HG02588 (cell line): ENCODE data around the gene CD47.
A peak's percentile ranks its signal among the peaks of the same experiment; 100 is the strongest.

ENCODE experiments used
- ATAC-seq: cut with Tn5 transposase; IDR thresholded peaks from one replicate; pipeline ENCODE4 v1.9.1; 2021; ENCODE audit warnings: mild to moderate bottlenecking, moderate library complexity; ENCODE audit not compliant: unreplicated experiment

CD47 gene

GRCh38 chr3:108117241-108117775, 26.5 kb upstream of the CD47 start:
- no peak for ATAC-seq

- ATAC-seq = no peak
Measured at GRCh38 chr3:108114423-108115065, 23.7 kb upstream of the CD47 start.

- no peak for ATAC-seq
Measured at GRCh38 chr3:108113975-108114374, 23.1 kb upstream of the CD47 start.

GRCh38 chr3:108110934-108111333, 20.1 kb upstream of the CD47 start:
- no peak for ATAC-seq

GRCh38 chr3:108108416-108108815, 17.6 kb upstream of the CD47 start:
- ATAC-seq = no peak

- no peak for ATAC-seq
Measured at GRCh38 chr3:108106449-108106848, 15.6 kb upstream of the CD47 start.

- ATAC-seq = no peak
Measured at GRCh38 chr3:108106031-108106430, 15.2 kb upstream of the CD47 start.

- no peak for ATAC-seq
Measured at GRCh38 chr3:108103886-108104797, 13.3 kb upstream of the CD47 start.

- no peak for ATAC-seq
Measured at GRCh38 chr3:108103040-108103751, 12.4 kb upstream of the CD47 start.

GRCh38 chr3:108102420-108103039, 11.7 kb upstream of the CD47 start:
- no peak for ATAC-seq

GRCh38 chr3:108100906-108101660, 10.3 kb upstream of the CD47 start:
- peak; percentile 93 for ATAC-seq

GRCh38 chr3:108099679-108100428, 9.0 kb upstream of the CD47 start:
- peak; percentile 20 for ATAC-seq

GRCh38 chr3:108099244-108099643, 8.4 kb upstream of the CD47 start:
- ATAC-seq = no peak

- no peak for ATAC-seq
Measured at GRCh38 chr3:108098003-108098370, 7.2 kb upstream of the CD47 start.

GRCh38 chr3:108097322-108098002, 6.6 kb upstream of the CD47 start:
- no peak for ATAC-seq

- ATAC-seq = no peak
Measured at GRCh38 chr3:108096532-108097321, 5.9 kb upstream of the CD47 start.

GRCh38 chr3:108093616-108094015, 2.8 kb upstream of the CD47 start:
- no peak for ATAC-seq

GRCh38 chr3:108093021-108093420, 2.2 kb upstream of the CD47 start:
- no peak for ATAC-seq
